Hepatocyte (in vitro differentiated cells): ENCODE data around the gene IL4R. TPM values are rescaled to one million over a fixed set of nuclear protein-coding genes. Genes with fewer than 3 reads are reported as not detected.

Source experiments
- DNase-seq: peaks from one replicate; pipeline ENCODE4 v3.0.0-alpha.2; 2016; ENCODE audit warnings: low spot score
- H2AFZ ChIP-seq: fragments of 200-600 bp; sonication (generic); 2 replicates; pipeline ENCODE4 v1.6.0; 2016; ENCODE audit warnings: antibody characterized with exemption, mild to moderate bottlenecking
- H3K27ac ChIP-seq: fragments of 200-600 bp; sonication (generic); 2 replicates; pipeline ENCODE4 v1.5.1; 2016; ENCODE audit warnings: mild to moderate bottlenecking
- H3K27me3 ChIP-seq: fragments of 200-600 bp; sonication (generic); 2 replicates; pipeline ENCODE4 v1.6.1; 2016
- H3K36me3 ChIP-seq: fragments of 200-600 bp; sonication (generic); replicated peaks from 2 replicates; pipeline ENCODE4 v1.5.1; 2016; ENCODE audit warnings: low read depth; ENCODE audit not compliant: insufficient read depth
- H3K4me1 ChIP-seq: fragments of 200-600 bp; sonication (generic); 2 replicates; pipeline ENCODE4 v1.5.1; 2016; ENCODE audit warnings: mild to moderate bottlenecking, moderate library complexity; ENCODE audit not compliant: insufficient read depth
- H3K4me2 ChIP-seq: fragments of 200-600 bp; sonication (generic); 2 replicates; pipeline ENCODE4 v1.6.0; 2016
- H3K4me3 ChIP-seq: fragments of 200-600 bp; sonication (generic); 2 replicates; pipeline ENCODE4 v1.5.1; 2016; ENCODE audit warnings: mild to moderate bottlenecking
- H3K79me2 ChIP-seq: fragments of 200-600 bp; sonication (generic); 2 replicates; pipeline ENCODE4 v1.6.0; 2017; ENCODE audit warnings: mild to moderate bottlenecking
- H3K9me2 ChIP-seq: fragments of 200-600 bp; sonication (generic); replicated peaks from 2 replicates; pipeline ENCODE4 v1.6.0; 2017; ENCODE audit warnings: mild to moderate bottlenecking; ENCODE audit not compliant: insufficient read depth
- H3K9me3 ChIP-seq: fragments of 200-600 bp; sonication (generic); 2 replicates; pipeline ENCODE4 v1.5.1; 2016; ENCODE audit warnings: low read depth, mild to moderate bottlenecking
- H4K20me1 ChIP-seq: fragments of 200-600 bp; sonication (generic); 2 replicates; pipeline ENCODE4 v1.6.0; 2016; ENCODE audit warnings: mild to moderate bottlenecking; ENCODE audit not compliant: insufficient read depth, poor library complexity, severe bottlenecking
- EZH2 ChIP-seq: fragments of 200-600 bp; sonication (generic); IDR thresholded peaks from 2 replicates; pipeline ENCODE4 v1.6.1; 2016; ENCODE audit warnings: antibody characterized with exemption, mild to moderate bottlenecking, borderline replicate concordance
- EZH2phosphoT487 ChIP-seq: fragments of 200-600 bp; sonication (generic); IDR thresholded peaks from one replicate; pipeline ENCODE4 v1.6.1; 2018; ENCODE audit warnings: antibody characterized with exemption, mild to moderate bottlenecking, low read depth, moderate library complexity; ENCODE audit not compliant: unreplicated experiment, severe bottlenecking
- WGBS: methylation state at CpG from one replicate; pipeline ENCODE4 v1.1.6; 2016; ENCODE audit warnings: low lambda C conversion rate; ENCODE audit errors: missing lambda C conversion rate; 5-methylcytosine and 5-hydroxymethylcytosine counted together
- polyA plus RNA-seq: library from polyadenylated mRNA; unstranded; fragments of >200 nt; fragmentation: Nextera tagmentation; extraction: Ambion mirVana; gene quantifications from 2 replicates; pipeline ENCODE4 v1.2.1, GENCODE V29; 2016
- total RNA-seq: library from RNA; depleted of rRNA; stranded (reverse); fragments of >200 nt; gene quantifications from 2 replicates; pipeline ENCODE4 v1.2.3, GENCODE V29; 2014
- TF ChIP-seq, protein P1 (sequence below): fragments of 200-600 bp; sonication (generic); IDR thresholded peaks from 2 replicates; pipeline ENCODE4 v1.5.1; 2016; ENCODE audit warnings: antibody characterized with exemption, mild to moderate bottlenecking; ENCODE audit not compliant: poor library complexity

The IL4R gene
- total and polyA plus RNA-seq, 2 experiments from 2014 or later, result 22.3 to 23.6 TPM

DNA sequence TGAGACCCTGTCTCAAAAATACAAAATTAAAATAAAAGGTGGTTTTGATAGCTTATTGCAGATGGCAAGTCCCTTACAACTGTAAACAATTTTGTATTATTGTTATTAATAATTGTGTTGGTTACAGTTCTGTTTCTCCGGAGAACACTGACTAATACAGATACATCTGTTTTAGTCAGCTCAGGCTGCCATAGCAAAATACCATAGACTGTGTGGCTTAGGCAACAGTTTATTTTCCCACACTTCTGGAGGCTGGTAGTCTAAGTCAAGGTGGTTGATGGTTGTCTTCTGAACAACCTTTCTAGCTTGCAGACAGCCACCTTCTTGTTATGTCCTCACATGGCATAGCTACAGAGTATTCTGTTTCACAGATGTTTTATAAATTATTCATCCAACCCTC is 74.0 kb downstream of the IL4R start:
- H3K36me3 ChIP-seq, result no peaks in the 10 kb centered on the region
- no peak overlapping the region for H3K27ac ChIP-seq
- 100% methylated on average over 1 of the region's 1 CpG for WGBS
- no peak overlapping the region for H3K4me2 ChIP-seq
- TF ChIP-seq EZH2, result no peak
- no peak for TF ChIP-seq EZH2phosphoT487
- TF ChIP-seq, protein P1, sequence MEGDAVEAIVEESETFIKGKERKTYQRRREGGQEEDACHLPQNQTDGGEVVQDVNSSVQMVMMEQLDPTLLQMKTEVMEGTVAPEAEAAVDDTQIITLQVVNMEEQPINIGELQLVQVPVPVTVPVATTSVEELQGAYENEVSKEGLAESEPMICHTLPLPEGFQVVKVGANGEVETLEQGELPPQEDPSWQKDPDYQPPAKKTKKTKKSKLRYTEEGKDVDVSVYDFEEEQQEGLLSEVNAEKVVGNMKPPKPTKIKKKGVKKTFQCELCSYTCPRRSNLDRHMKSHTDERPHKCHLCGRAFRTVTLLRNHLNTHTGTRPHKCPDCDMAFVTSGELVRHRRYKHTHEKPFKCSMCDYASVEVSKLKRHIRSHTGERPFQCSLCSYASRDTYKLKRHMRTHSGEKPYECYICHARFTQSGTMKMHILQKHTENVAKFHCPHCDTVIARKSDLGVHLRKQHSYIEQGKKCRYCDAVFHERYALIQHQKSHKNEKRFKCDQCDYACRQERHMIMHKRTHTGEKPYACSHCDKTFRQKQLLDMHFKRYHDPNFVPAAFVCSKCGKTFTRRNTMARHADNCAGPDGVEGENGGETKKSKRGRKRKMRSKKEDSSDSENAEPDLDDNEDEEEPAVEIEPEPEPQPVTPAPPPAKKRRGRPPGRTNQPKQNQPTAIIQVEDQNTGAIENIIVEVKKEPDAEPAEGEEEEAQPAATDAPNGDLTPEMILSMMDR, result no peak
- H3K4me1 ChIP-seq, result no peaks in the 10 kb centered on the region
- H3K9me2 ChIP-seq, result no peaks in the 10 kb centered on the region
- H2AFZ ChIP-seq, result no peak overlapping the region
- H3K27me3 ChIP-seq, result no peaks in the 10 kb centered on the region
- no peaks in the 10 kb centered on the region for H4K20me1 ChIP-seq
- DNase-seq, result no peak
- H3K4me3 ChIP-seq, result no peak overlapping the region
- H3K79me2 ChIP-seq, result no peaks in the 10 kb centered on the region
- no peaks in the 10 kb centered on the region for H3K9me3 ChIP-seq

DNA sequence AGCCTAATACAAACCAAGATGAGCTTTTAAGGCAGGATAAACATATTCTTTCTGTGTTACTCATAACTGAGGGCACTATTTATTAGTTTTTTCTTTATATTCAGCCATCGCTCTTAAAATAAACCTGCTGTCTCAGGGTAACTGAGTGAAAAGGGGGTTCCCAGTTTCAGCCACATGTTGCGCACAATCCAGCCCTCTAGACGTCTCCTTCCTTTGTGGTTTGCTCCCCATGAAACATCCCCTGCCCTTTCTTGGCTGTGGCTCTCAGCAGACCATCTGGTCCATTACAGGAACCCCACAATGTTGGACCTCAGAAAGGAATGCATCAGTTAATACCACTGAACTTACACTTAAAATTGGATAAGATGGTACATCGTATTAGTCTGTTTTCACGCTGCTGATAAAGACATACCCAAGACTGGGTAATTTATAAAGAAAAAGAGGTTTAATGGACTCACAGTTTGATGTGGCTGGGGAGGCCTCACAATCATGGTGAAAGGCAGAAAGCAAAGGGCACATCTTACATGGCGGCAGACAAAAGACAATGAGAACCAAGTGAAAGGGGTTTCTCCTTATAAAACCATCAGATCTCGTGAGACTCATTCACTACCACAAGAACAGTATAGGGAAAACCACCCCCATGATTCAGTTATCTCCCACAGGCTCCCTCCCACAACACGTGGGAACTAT is 75.6 kb downstream of the IL4R start:
- no peaks in the 10 kb centered on the region for H3K27me3 ChIP-seq
- 90% methylated on average over 8 of the region's 8 CpGs for WGBS
- no peaks in the 10 kb centered on the region for H3K9me2 ChIP-seq
- no peak overlapping the region for H3K4me2 ChIP-seq
- H4K20me1 ChIP-seq, result no peaks in the 10 kb centered on the region
- H3K4me1 ChIP-seq, result no peaks in the 10 kb centered on the region
- H3K27ac ChIP-seq, result no peak overlapping the region
- no peak for TF ChIP-seq EZH2
- no peak for TF ChIP-seq EZH2phosphoT487
- TF ChIP-seq, protein P1, result no peak
- H3K36me3 ChIP-seq, result no peaks in the 10 kb centered on the region
- H3K79me2 ChIP-seq, result no peaks in the 10 kb centered on the region
- H3K4me3 ChIP-seq, result no peak overlapping the region
- H3K9me3 ChIP-seq, result no peaks in the 10 kb centered on the region
- no peak for DNase-seq
- no peak overlapping the region for H2AFZ ChIP-seq

DNA sequence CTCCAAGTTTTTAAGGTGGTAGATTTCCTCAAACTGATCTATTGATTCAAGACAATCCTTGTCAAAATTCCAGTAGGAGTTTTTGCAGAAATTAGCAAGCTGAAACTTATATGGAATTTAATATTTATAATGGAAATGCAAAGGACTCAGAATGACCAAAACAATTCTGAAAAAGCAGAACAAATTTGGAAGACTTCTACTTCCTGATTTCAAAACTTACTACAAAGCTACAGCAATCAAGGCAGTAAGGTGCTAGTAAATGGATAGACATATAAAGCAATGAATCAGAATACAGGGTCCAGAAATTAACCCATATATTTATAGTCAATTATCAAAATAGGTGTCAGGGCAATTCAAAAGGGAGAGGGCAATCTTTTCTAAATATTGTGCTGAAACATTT is 76.4 kb downstream of the IL4R start:
- TF ChIP-seq EZH2phosphoT487 (no peak), EZH2 (no peak)
- TF ChIP-seq, protein P1, result no peak
- Histone ChIP-seq H3K27ac (no peak overlapping the region), H3K4me1 (no peaks in the 10 kb centered on the region), H3K36me3 (no peaks in the 10 kb centered on the region), H2AFZ (no peak overlapping the region), H3K9me3 (no peaks in the 10 kb centered on the region), H3K4me2 (no peak overlapping the region), H3K4me3 (no peak overlapping the region), H3K27me3 (no peaks in the 10 kb centered on the region), H4K20me1 (no peaks in the 10 kb centered on the region), H3K9me2 (no peaks in the 10 kb centered on the region), H3K79me2 (no peaks in the 10 kb centered on the region)
- no peak for DNase-seq

DNA sequence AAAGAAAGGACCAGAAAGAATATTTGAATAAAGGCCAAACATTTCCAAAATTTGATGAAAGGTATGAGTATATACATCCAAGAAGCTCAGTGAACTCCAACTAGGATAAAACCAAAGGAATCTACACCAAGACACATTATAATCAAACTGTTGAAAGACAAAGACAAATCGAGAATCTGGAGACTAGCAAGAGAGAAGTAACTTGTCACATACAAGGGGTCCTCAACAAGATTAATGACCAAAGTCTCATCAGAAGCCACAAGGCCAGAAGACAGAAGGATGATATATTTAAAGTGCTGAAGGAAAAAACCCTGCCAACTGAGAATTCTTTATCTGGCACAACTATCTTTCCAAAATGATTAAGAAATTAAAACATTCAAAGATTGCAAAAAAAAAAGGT is 78.9 kb downstream of the IL4R start:
- Histone ChIP-seq H3K4me3 (no peak overlapping the region), H2AFZ (no peak overlapping the region), H3K36me3 (no peaks in the 10 kb centered on the region), H3K9me2 (no peaks in the 10 kb centered on the region), H4K20me1 (no peaks in the 10 kb centered on the region), H3K27me3 (no peaks in the 10 kb centered on the region), H3K4me1 (no peaks in the 10 kb centered on the region), H3K27ac (no peak overlapping the region), H3K79me2 (no peaks in the 10 kb centered on the region), H3K9me3 (no peaks in the 10 kb centered on the region), H3K4me2 (no peak overlapping the region)
- WGBS, result 82% methylated on average over 1 of the region's 1 CpG
- no peak for TF ChIP-seq EZH2
- no peak for TF ChIP-seq EZH2phosphoT487
- TF ChIP-seq, protein P1, result no peak
- no peak for DNase-seq
